ENCODE results near the gene SLC22A3.

SLC22A3 gene

GRCh38 chr6:160305926-160306713 is 42.1 kb upstream of the SLC22A3 start:
- ChIA-PET CTCF (no interaction called here), POLR2A (no interaction called here)
- no peak for TF ChIP-seq CTCF (IDR thresholded peaks at IDR 0.05; ENCODE audit: control extremely low read depth, extremely low read depth, low read depth, missing control alignments)
- DNase-seq (ENCODE audit: extremely low spot score), result no peak

- ChIA-PET POLR2A (no interaction called here), CTCF (no interaction called here)
- no peak for TF ChIP-seq CTCF (IDR thresholded peaks at IDR 0.05; ENCODE audit: control extremely low read depth, extremely low read depth, low read depth, missing control alignments)
- DNase-seq (ENCODE audit: extremely low spot score), result no peak
Measured at GRCh38 chr6:160309718-160310117, 38.5 kb upstream of the SLC22A3 start.

GRCh38 chr6:160312900-160313299 is 35.3 kb upstream of the SLC22A3 start:
- ChIA-PET CTCF (interaction anchor here (1.4 kb wide), 1 partner anchor 11 kb away, joined by 4 read pairs; no protein-coding TSS in a partner anchor), POLR2A (no interaction called here)
- DNase-seq (ENCODE audit: extremely low spot score), result no peak
- TF ChIP-seq CTCF (IDR thresholded peaks at IDR 0.05; ENCODE audit: control extremely low read depth, extremely low read depth, low read depth, missing control alignments), result no peak

GRCh38 chr6:160315310-160315709 is 32.9 kb upstream of the SLC22A3 start:
- no peak for TF ChIP-seq CTCF (IDR thresholded peaks at IDR 0.05; ENCODE audit: control extremely low read depth, extremely low read depth, low read depth, missing control alignments)
- CTCF ChIA-PET, result no interaction called here
- no peak for DNase-seq (ENCODE audit: extremely low spot score)
- POLR2A ChIA-PET, result no interaction called here

GRCh38 chr6:160316261-160316660 is 31.9 kb upstream of the SLC22A3 start:
- CTCF ChIA-PET, result interaction anchor here (1.1 kb wide), 1 partner anchor 19 kb away, joined by 3 read pairs; no protein-coding TSS in a partner anchor
- POLR2A ChIA-PET, result no interaction called here

GRCh38 chr6:160319246-160319645 is 28.9 kb upstream of the SLC22A3 start:
- DNase-seq (ENCODE audit: extremely low spot score), result no peak
- no peak for TF ChIP-seq CTCF (IDR thresholded peaks at IDR 0.05; ENCODE audit: control extremely low read depth, extremely low read depth, low read depth, missing control alignments)
- ChIA-PET CTCF (interaction anchor here (1.2 kb wide), 1 partner anchor 13 kb away, joined by 6 read pairs; no protein-coding TSS in a partner anchor), POLR2A (no interaction called here)

More at GRCh38 chr6:160316261-160316660, 31.9 kb upstream of the SLC22A3 start:
- DNase-seq (ENCODE audit: extremely low spot score), result no peak
- TF ChIP-seq CTCF (IDR thresholded peaks at IDR 0.05; ENCODE audit: control extremely low read depth, extremely low read depth, low read depth, missing control alignments), result no peak

All from GM10248 (cell line).